H9 (cell line): ENCODE results near the gene CFAP73. TPM values are rescaled to one million over a fixed set of nuclear protein-coding genes. Genes with fewer than 3 reads are reported as not detected.

Experiments used
- DNase-seq: peaks from one replicate; pipeline ENCODE4 v3.0.0-alpha.2; 2017
- H2AFZ ChIP-seq: one replicate; pipeline ENCODE4 v1.6.1; 2013; ENCODE audit warnings: mild to moderate bottlenecking, low read length, control low read depth, moderate library complexity
- H2AK5ac ChIP-seq: 2 replicates; pipeline ENCODE4 v1.6.1; 2013; ENCODE audit warnings: low read length, control low read depth, mixed read lengths; ENCODE audit not compliant: insufficient read length
- H2BK120ac ChIP-seq: one replicate; pipeline ENCODE4 v1.6.1; 2013; ENCODE audit warnings: low read depth, mild to moderate bottlenecking, low read length, control low read depth, inconsistent platforms; ENCODE audit not compliant: poor library complexity, severe bottlenecking
- H2BK12ac ChIP-seq: 2 replicates; pipeline ENCODE4 v1.6.1; 2013; ENCODE audit warnings: low read length, control low read depth, mixed read lengths, low read depth; ENCODE audit not compliant: insufficient read length
- H2BK15ac ChIP-seq: 2 replicates; pipeline ENCODE4 v1.6.1; 2013; ENCODE audit warnings: low read depth, low read length, control low read depth
- H2BK20ac ChIP-seq: one replicate; pipeline ENCODE4 v1.6.1; 2013; ENCODE audit warnings: low read depth, mild to moderate bottlenecking, low read length, control low read depth, inconsistent platforms; ENCODE audit not compliant: poor library complexity, severe bottlenecking
- H2BK5ac ChIP-seq: 2 replicates; pipeline ENCODE4 v1.6.1; 2013; ENCODE audit warnings: low read length, control low read depth, mixed read lengths; ENCODE audit not compliant: insufficient read length
- H3K14ac ChIP-seq: 2 replicates; pipeline ENCODE4 v1.6.1; 2013; ENCODE audit warnings: low read length, control low read depth; ENCODE audit not compliant: insufficient read depth
- H3K18ac ChIP-seq: 2 replicates; pipeline ENCODE4 v1.6.1; 2013; ENCODE audit warnings: low read depth, mild to moderate bottlenecking, mixed read lengths, low read length, control low read depth; ENCODE audit not compliant: insufficient read length
- H3K23ac ChIP-seq: 2 replicates; pipeline ENCODE4 v1.6.1; 2013; ENCODE audit warnings: low read length, control low read depth, mixed read lengths, low read depth; ENCODE audit not compliant: insufficient read length
- H3K23me2 ChIP-seq: 2 replicates; pipeline ENCODE4 v1.6.1; 2013; ENCODE audit warnings: low read depth, mild to moderate bottlenecking, mixed read lengths, low read length, control low read depth; ENCODE audit not compliant: insufficient read length, poor library complexity, severe bottlenecking
- H3K27ac ChIP-seq: 2 replicates; pipeline ENCODE4 v1.5.1; 2013; ENCODE audit warnings: low read length, control low read depth, mixed read lengths, low read depth; ENCODE audit not compliant: insufficient read length
- H3K27me3 ChIP-seq: 2 replicates; pipeline ENCODE4 v1.6.1; 2013; ENCODE audit warnings: low read length, control low read depth, inconsistent platforms; ENCODE audit not compliant: insufficient read depth
- H3K4ac ChIP-seq: 2 replicates; pipeline ENCODE4 v1.6.1; 2013; ENCODE audit warnings: low read depth, mild to moderate bottlenecking, control low read depth, inconsistent platforms, low read length, moderate library complexity
- H3K4me1 ChIP-seq: 2 replicates; pipeline ENCODE4 v1.6.1; 2013; ENCODE audit warnings: low read length, control low read depth, inconsistent platforms; ENCODE audit not compliant: insufficient read depth
- H3K4me2 ChIP-seq: 2 replicates; pipeline ENCODE4 v1.6.1; 2013; ENCODE audit warnings: low read length, control low read depth, mixed read lengths; ENCODE audit not compliant: insufficient read length, insufficient read depth
- H3K56ac ChIP-seq: 2 replicates; pipeline ENCODE4 v1.6.1; 2013; ENCODE audit warnings: low read depth, mild to moderate bottlenecking, mixed read lengths, low read length, control low read depth; ENCODE audit not compliant: insufficient read length
- H3K79me1 ChIP-seq: 2 replicates; pipeline ENCODE4 v1.6.1; 2013; ENCODE audit warnings: low read depth, mild to moderate bottlenecking, moderate library complexity, low read length, control low read depth, inconsistent platforms; ENCODE audit not compliant: insufficient read depth, poor library complexity, severe bottlenecking
- H3K79me2 ChIP-seq: 2 replicates; pipeline ENCODE4 v1.6.1; 2013; ENCODE audit warnings: low read length, control low read depth, inconsistent platforms; ENCODE audit not compliant: insufficient read depth
- H3K9ac ChIP-seq: 2 replicates; pipeline ENCODE4 v1.6.1; 2013; ENCODE audit warnings: low read length, control low read depth, mixed read lengths; ENCODE audit not compliant: insufficient read length; ENCODE audit errors: extremely low read depth
- H3K9me3 ChIP-seq: one replicate; pipeline ENCODE4 v1.6.1; 2013; ENCODE audit warnings: low read depth, low read length, inconsistent platforms; ENCODE audit not compliant: control insufficient read depth
- H3T11ph ChIP-seq: one replicate; pipeline ENCODE4 v1.6.1; 2013; ENCODE audit warnings: mild to moderate bottlenecking, low read length, control low read depth, inconsistent platforms
- H4K20me1 ChIP-seq: one replicate; pipeline ENCODE4 v1.6.1; 2013; ENCODE audit not compliant: control insufficient read depth, insufficient read length, insufficient read depth
- H4K5ac ChIP-seq: 2 replicates; pipeline ENCODE4 v1.6.1; 2013; ENCODE audit warnings: low read depth, mild to moderate bottlenecking, mixed read lengths, low read length, control low read depth; ENCODE audit not compliant: insufficient read length
- H4K8ac ChIP-seq: replicated peaks from 2 replicates; pipeline ENCODE4 v1.6.1; 2013; ENCODE audit warnings: low read length, control low read depth, mixed read lengths, low read depth; ENCODE audit not compliant: insufficient read length
- H4K91ac ChIP-seq: 2 replicates; pipeline ENCODE4 v1.6.1; 2013; ENCODE audit warnings: low read depth, mild to moderate bottlenecking, moderate library complexity, mixed read lengths, low read length, control low read depth; ENCODE audit not compliant: insufficient read length
- H3K27ac Mint-ChIP-seq, 3 experiments: 2 replicates in 2 of 3; 3 replicates in 1 of 3; pipeline ENCODE4 v1.8.0; 2020 to 2021; ENCODE audit warnings: mixed read lengths in 3 of 3, mild to moderate bottlenecking in 1 of 3, moderate library complexity in 1 of 3
- H3K27me3 Mint-ChIP-seq: 2 replicates; pipeline ENCODE4 v1.8.0; 2021; ENCODE audit warnings: low read depth, mild to moderate bottlenecking, moderate library complexity, mixed read lengths
- H3K36me3 Mint-ChIP-seq, 3 experiments: 2 replicates in 2 of 3; 3 replicates in 1 of 3; pipeline ENCODE4 v1.8.0; 2020 to 2021; ENCODE audit warnings: low read depth in 3 of 3, mixed read lengths in 3 of 3; ENCODE audit not compliant: insufficient read depth in 1 of 3
- H3K4me1 Mint-ChIP-seq, 2 experiments: 2 replicates each; pipeline ENCODE4 v1.8.0; 2020; ENCODE audit warnings: mixed read lengths in 2 of 2
- H3K4me3 Mint-ChIP-seq, 2 experiments: 2 replicates in 1 of 2; 3 replicates in 1 of 2; pipeline ENCODE4 v1.8.0; 2020 to 2021; ENCODE audit warnings: mild to moderate bottlenecking in 2 of 2, mixed read lengths in 2 of 2, moderate library complexity in 1 of 2
- H3K9me3 Mint-ChIP-seq, 2 experiments: 2 replicates in 1 of 2; 3 replicates in 1 of 2; pipeline ENCODE4 v1.8.0; 2020; ENCODE audit warnings: mild to moderate bottlenecking in 2 of 2, mixed read lengths in 2 of 2, moderate library complexity in 1 of 2
- WGBS: extraction: QIAGEN DNeasy Blood & Tissue Kit; methylation state at CpG from one replicate; pipeline ENCODE4 v1.1.7; 2013; ENCODE audit warnings: missing lambda C conversion rate, low lambda C conversion rate, mixed read lengths; ENCODE audit not compliant: insufficient read length; ENCODE audit errors: extremely low coverage; 5-methylcytosine and 5-hydroxymethylcytosine counted together
- total RNA-seq: library from RNA; stranded (reverse); gene quantifications from 2 replicates; pipeline ENCODE4 v1.2.1, GENCODE V29; 2021
- TF ChIP-seq, protein P1 (sequence below): fragments of 200-600 bp; sonication (generic); conservative IDR thresholded peaks from 3 replicates; pipeline ENCODE4 v1.8.0; 2021; ENCODE audit warnings: antibody characterized with exemption, mild to moderate bottlenecking

Gene CFAP73
- total RNA-seq, 1 experiment from 2014 or later = not detected

- Histone ChIP-seq H2BK20ac (no peak overlapping the region), H3K56ac (no peak overlapping the region), H3T11ph (no peak overlapping the region), H4K91ac (no peak overlapping the region), H2AFZ (no peak overlapping the region), H3K79me1 (no peaks in the 10 kb centered on the region), H4K20me1 (no peaks in the 10 kb centered on the region), H3K27me3 (no peaks in the 10 kb centered on the region; the same call in 1 of the 2 replicates), H3K4me1 (no peaks in the 10 kb centered on the region), H3K14ac (no peak overlapping the region), H3K79me2 (no peaks in the 10 kb centered on the region), H2BK12ac (no peak overlapping the region), H3K27ac (no peak overlapping the region), H4K8ac (no peak overlapping the region), H3K23me2 (no peaks in the 10 kb centered on the region), H3K18ac (no peak overlapping the region), H3K9me3 (no peaks in the 10 kb centered on the region), H2BK120ac (no peak overlapping the region), H3K9ac (no peak overlapping the region), H2BK15ac (no peak overlapping the region), H3K4me2 (no peak overlapping the region), H2BK5ac (no peak overlapping the region), H4K5ac (no peak overlapping the region), H3K4ac (no peak overlapping the region), H3K23ac (no peak overlapping the region), H2AK5ac (no peak overlapping the region)
- DNase-seq = no peak
- no peaks in the 10 kb centered on the region for H3K36me3 Mint-ChIP-seq
- TF ChIP-seq, protein P1, sequence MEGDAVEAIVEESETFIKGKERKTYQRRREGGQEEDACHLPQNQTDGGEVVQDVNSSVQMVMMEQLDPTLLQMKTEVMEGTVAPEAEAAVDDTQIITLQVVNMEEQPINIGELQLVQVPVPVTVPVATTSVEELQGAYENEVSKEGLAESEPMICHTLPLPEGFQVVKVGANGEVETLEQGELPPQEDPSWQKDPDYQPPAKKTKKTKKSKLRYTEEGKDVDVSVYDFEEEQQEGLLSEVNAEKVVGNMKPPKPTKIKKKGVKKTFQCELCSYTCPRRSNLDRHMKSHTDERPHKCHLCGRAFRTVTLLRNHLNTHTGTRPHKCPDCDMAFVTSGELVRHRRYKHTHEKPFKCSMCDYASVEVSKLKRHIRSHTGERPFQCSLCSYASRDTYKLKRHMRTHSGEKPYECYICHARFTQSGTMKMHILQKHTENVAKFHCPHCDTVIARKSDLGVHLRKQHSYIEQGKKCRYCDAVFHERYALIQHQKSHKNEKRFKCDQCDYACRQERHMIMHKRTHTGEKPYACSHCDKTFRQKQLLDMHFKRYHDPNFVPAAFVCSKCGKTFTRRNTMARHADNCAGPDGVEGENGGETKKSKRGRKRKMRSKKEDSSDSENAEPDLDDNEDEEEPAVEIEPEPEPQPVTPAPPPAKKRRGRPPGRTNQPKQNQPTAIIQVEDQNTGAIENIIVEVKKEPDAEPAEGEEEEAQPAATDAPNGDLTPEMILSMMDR = no peak
- no CpG with 5 or more reads among the region's 5 CpGs for WGBS
- H3K4me1 Mint-ChIP-seq = peaks cover 2 to 11% of the 10 kb centered on the region in 2 experiments; a peak in 3 of 4 replicates
- H3K9me3 Mint-ChIP-seq = no peaks in the 10 kb centered on the region
- H3K27ac Mint-ChIP-seq = no peak overlapping the region
- peaks cover 6% of the 10 kb centered on the region for H3K27me3 Mint-ChIP-seq
- no peak overlapping the region for H3K4me3 Mint-ChIP-seq
Observed at GRCh38 chr12:113109360-113109759, 40.2 kb upstream of the CFAP73 start.
